Psoas muscle (tissue), 8 donors: ENCODE measurements around the gene KCNV2. TPM values are rescaled to one million over a fixed set of nuclear protein-coding genes. Genes with fewer than 3 reads are reported as not detected.
"Not testable (repeated sequence)": the region's sequence is repeated elsewhere in the genome, so short reads cannot be mapped to it uniquely, and the experiment has no call there.

Experiments
- ATAC-seq, 4 donors: fragments of 200-7000 bp; cut with Tn5 transposase; one replicate each; pipeline ENCODE4 v1.9.1; 2020; ENCODE audit warnings: moderate library complexity in 3 of 4, mild to moderate bottlenecking in 2 of 4
- DNase-seq, 2 donors: peaks; one replicate each; pipeline ENCODE4 v3.0.0-alpha.2; 2020
- H3K27ac ChIP-seq: fragments of 200-600 bp; one replicate; pipeline ENCODE4 v1.8.0; 2022
- H3K27me3 ChIP-seq, 3 donors: fragments of 200-600 bp in 1 of 3; one replicate each; pipeline versions ENCODE4 v1.6.1 to v1.8.0; 2013 to 2022; ENCODE audit warnings: low read length in 2 of 3, mild to moderate bottlenecking in 2 of 3, moderate library complexity in 1 of 3; ENCODE audit not compliant: insufficient read depth in 3 of 3
- H3K36me3 ChIP-seq, 2 donors: fragments of 200-600 bp in 1 of 2; one replicate each; pipeline versions ENCODE4 v1.6.1 to v1.8.0; 2013 to 2022; ENCODE audit warnings: low read depth in 1 of 2, mild to moderate bottlenecking in 1 of 2, moderate library complexity in 1 of 2; ENCODE audit not compliant: insufficient read depth in 1 of 2
- H3K4me1 ChIP-seq: fragments of 200-600 bp; one replicate; pipeline ENCODE4 v1.8.0; 2022
- H3K4me3 ChIP-seq: fragments of 200-600 bp; one replicate; pipeline ENCODE4 v1.8.0; 2022; ENCODE audit warnings: mild to moderate bottlenecking
- H3K9me3 ChIP-seq: fragments of 200-600 bp; one replicate; pipeline ENCODE4 v1.8.0; 2022
- CTCF ChIP-seq: fragments of 200-600 bp; IDR thresholded peaks from one replicate; pipeline ENCODE4 v1.8.0; 2022; ENCODE audit warnings: antibody characterized with exemption
- WGBS, 3 donors: extraction: QIAGEN DNeasy Blood & Tissue Kit; methylation state at CpG; one replicate each; pipeline versions ENCODE4 v1.1.6 to v1.1.7; 2013; 5-methylcytosine and 5-hydroxymethylcytosine counted together
- intact Hi-C, 2 donors: fragments of 100-400 bp; cut with DNase I; formaldehyde crosslinking; loops; one replicate each; pipeline versions ENCODE4 v1.11.0 to v1.14.2; 2022
- polyA plus RNA-seq, 3 donors: library from polyadenylated mRNA; stranded (reverse); fragments of 200-250 nt; gene quantifications; one replicate each; pipeline ENCODE4 v1.2.3, GENCODE V29; 2013
- total RNA-seq, 4 donors: library from RNA; stranded (reverse); fragmentation: NEBNext Ultra II Directional in 2 of 4; extraction: Animal tissue kit (Norgen Biotek cat#: 25700) in 2 of 4; gene quantifications; one replicate each; pipeline versions ENCODE4 v1.2.1 to v1.2.4, GENCODE V29; 2021 to 2023
- donor health status: healthy with polysubstance abuse.
- donor health status: DM: no; HTN: no; CAD: no; lungs with moderate emphysema.
- donor health status: Bipolar disorder and iron deficiency.
- donor health status: healthy.
- donor health status: DM: yes; HTN: yes; CAD: no.
- donor health status: DM: no; HTN: no; CAD: no.
- donor health status: DM: no; HTN: no; CAD: no.
- donor health status: DM: yes; HTN: yes; CAD: no.

KCNV2 gene
- total and polyA plus RNA-seq, 7 donors = not detected

GRCh38 chr9:2700398-2700797 is 16.9 kb upstream of the KCNV2 start:
- Histone ChIP-seq H3K4me1 (peaks cover 11% of the 10 kb centered on the region), H3K27ac (no peak overlapping the region), H3K9me3 (no peaks in the 10 kb centered on the region), H3K27me3 (no peaks in the 10 kb centered on the region), H3K36me3 (no peaks in the 10 kb centered on the region), H3K4me3 (no peak overlapping the region)
- no peak for TF ChIP-seq CTCF
- 70 to 75% (median 71%) methylated on average over 6 of the region's 6 CpGs for WGBS, 3 donors
- no peak for ATAC-seq
- no peak for DNase-seq
- intact Hi-C loops = no loop called here

GRCh38 chr9:2700909-2701550 is 16.3 kb upstream of the KCNV2 start:
- intact Hi-C loops = no loop called here
- ATAC-seq (no peak), DNase-seq (no peak)
- no peaks in the 10 kb centered on the region for H3K9me3 ChIP-seq
- no peak overlapping the region for H3K4me3 ChIP-seq
- WGBS, 3 donors = 82 to 87% (median 84%) methylated on average over 10 of the region's 10 CpGs
- peaks cover 11% of the 10 kb centered on the region for H3K4me1 ChIP-seq
- no peaks in the 10 kb centered on the region for H3K36me3 ChIP-seq
- no peaks in the 10 kb centered on the region for H3K27me3 ChIP-seq
- no peak overlapping the region for H3K27ac ChIP-seq
- TF ChIP-seq CTCF = no peak

- Histone ChIP-seq H3K27ac (no peak overlapping the region), H3K27me3 (no peaks in the 10 kb centered on the region), H3K36me3 (no peaks in the 10 kb centered on the region), H3K4me3 (no peak overlapping the region), H3K9me3 (no peaks in the 10 kb centered on the region), H3K4me1 (peaks cover 11% of the 10 kb centered on the region)
- intact Hi-C loops = no loop called here
- ATAC-seq (no peak), DNase-seq (no peak)
- TF ChIP-seq CTCF = no peak
Observed at GRCh38 chr9:2704504-2704903, 12.8 kb upstream of the KCNV2 start.

GRCh38 chr9:2707256-2707655 is 10.1 kb upstream of the KCNV2 start:
- H3K27ac ChIP-seq, H3K4me1 ChIP-seq, H3K9me3 ChIP-seq, H3K4me3 ChIP-seq, H3K36me3 ChIP-seq, H3K27me3 ChIP-seq, ATAC-seq, intact Hi-C loops, DNase-seq: not testable (repeated sequence)
- whole genome bisulfite sequencing, 3 donors = 90 to 97% (median 97%) methylated on average over 3 of the region's 3 CpGs

- no peak overlapping the region for H3K27ac ChIP-seq
- WGBS, 3 donors = 50 to 60% (median 58%) methylated on average over 2 of the region's 2 CpGs
Observed at GRCh38 chr9:2709645-2710101, 7.6 kb upstream of the KCNV2 start.

More at GRCh38 chr9:2709645-2710101, 7.6 kb upstream of the KCNV2 start:
- intact Hi-C loops = no loop called here
- H3K36me3 ChIP-seq = no peaks in the 10 kb centered on the region
- H3K9me3 ChIP-seq = no peaks in the 10 kb centered on the region
- no peaks in the 10 kb centered on the region for H3K4me1 ChIP-seq
- H3K4me3 ChIP-seq = no peak overlapping the region
- no peak for TF ChIP-seq CTCF
- DNase-seq = no peak
- ATAC-seq = no peak
- H3K27me3 ChIP-seq = no peaks in the 10 kb centered on the region
